Activated CD8-positive, alpha-beta T cell treated with anti-CD3 and anti-CD28 coated beads for 36 hours (primary cell): Measurements from ENCODE around the gene DNHD1. TPM values are rescaled to one million over a fixed set of nuclear protein-coding genes. Genes with fewer than 3 reads are reported as not detected.

Experiments
- ATAC-seq: fragments of 200-7000 bp; cut with Tn5 transposase; one replicate; pipeline ENCODE4 v1.10.0; 2021; ENCODE audit warnings: mild to moderate bottlenecking, moderate library complexity
- CTCF ChIA-PET: fragments of 350-600 bp; sonication (Branson Sonifier 250); formaldehyde crosslinking; loops from one replicate; lab custom pipeline; 2021; ENCODE audit warnings: antibody characterized with exemption; lab: Charles Lee
- POLR2A ChIA-PET: fragments of 350-600 bp; sonication (Branson Sonifier 250); formaldehyde crosslinking; loops from one replicate; lab custom pipeline; 2021; ENCODE audit warnings: antibody characterized with exemption; lab: Charles Lee
- DNase-seq: peaks from one replicate; pipeline ENCODE4 v3.0.0-alpha.2; 2020
- H3K27ac Mint-ChIP-seq: one replicate; pipeline ENCODE4 v1.8.0; 2021; ENCODE audit warnings: mild to moderate bottlenecking, mixed read lengths
- H3K27me3 Mint-ChIP-seq: one replicate; pipeline ENCODE4 v1.8.0; 2021; ENCODE audit warnings: mixed read lengths
- H3K36me3 Mint-ChIP-seq: one replicate; pipeline ENCODE4 v1.8.0; 2021; ENCODE audit warnings: low read depth, mixed read lengths
- H3K4me1 Mint-ChIP-seq: one replicate; pipeline ENCODE4 v1.8.0; 2021; ENCODE audit warnings: low read depth, mixed read lengths
- H3K4me3 Mint-ChIP-seq: one replicate; pipeline ENCODE4 v1.8.0; 2021; ENCODE audit warnings: mild to moderate bottlenecking, moderate library complexity, mixed read lengths
- H3K9me3 Mint-ChIP-seq: one replicate; pipeline ENCODE4 v1.8.0; 2021; ENCODE audit warnings: mixed read lengths
- intact Hi-C: fragments of 100-400 bp; cut with micrococcal nuclease; formaldehyde crosslinking; loops from one replicate; pipeline ENCODE4 v1.10.0; 2022
- total RNA-seq, 2 experiments: library from RNA; stranded (reverse); gene quantifications; one replicate each; pipeline ENCODE4 v1.2.3, GENCODE V29; 2021
- TF ChIP-seq, protein P1 (sequence below): fragments of 200-600 bp; IDR thresholded peaks from one replicate; pipeline ENCODE4 v1.8.0; 2022; ENCODE audit warnings: antibody characterized with exemption, mild to moderate bottlenecking

Gene DNHD1
- total RNA-seq, 2 experiments from 2014 or later, result 27.5 to 28.2 TPM

DNA sequence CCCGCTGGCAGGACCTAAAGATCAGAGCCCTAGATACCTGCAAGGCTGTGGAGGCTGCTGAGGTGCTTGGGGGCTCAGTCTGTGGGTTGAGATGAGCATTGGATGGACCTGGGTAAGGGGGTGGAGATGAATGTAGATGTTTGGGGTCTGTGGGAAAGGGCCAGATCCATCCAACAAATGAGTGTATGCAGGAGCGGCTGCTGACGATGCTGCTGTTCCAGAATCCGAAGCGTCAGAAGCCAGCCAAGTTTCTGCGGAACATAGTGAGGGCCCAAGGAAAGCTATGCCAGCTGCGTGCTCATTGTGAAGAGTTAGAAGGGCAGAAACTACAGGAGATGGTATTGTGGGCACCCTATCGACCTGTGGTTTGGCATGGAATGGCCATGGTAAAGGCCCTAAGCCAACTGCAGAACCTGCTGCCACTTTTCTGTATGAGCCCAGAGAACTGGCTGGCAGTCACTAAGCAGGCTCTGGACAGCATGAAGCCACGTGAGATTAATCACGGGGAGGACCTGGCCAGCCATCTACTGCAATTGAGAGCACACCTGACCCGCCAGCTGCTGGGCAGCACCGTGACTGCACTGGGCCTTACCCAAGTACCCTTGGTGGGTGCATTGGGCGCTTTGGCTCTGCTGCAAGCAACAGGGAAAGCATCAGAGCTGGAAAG, 69.8 kb downstream of the DNHD1 start:
- Mint-ChIP-seq H3K4me1 (no peaks in the 10 kb centered on the region), H3K9me3 (no peaks in the 10 kb centered on the region), H3K36me3 (peaks cover 10% of the 10 kb centered on the region), H3K27ac (no peak overlapping the region), H3K27me3 (no peaks in the 10 kb centered on the region), H3K4me3 (no peak overlapping the region)
- POLR2A ChIA-PET, result interaction anchor here (0.6 kb wide), 1 partner anchor 285 kb away, joined by 3 read pairs; no protein-coding TSS in a partner anchor
- DNase-seq (no peak), ATAC-seq (no peak)
- TF ChIP-seq, protein P1, sequence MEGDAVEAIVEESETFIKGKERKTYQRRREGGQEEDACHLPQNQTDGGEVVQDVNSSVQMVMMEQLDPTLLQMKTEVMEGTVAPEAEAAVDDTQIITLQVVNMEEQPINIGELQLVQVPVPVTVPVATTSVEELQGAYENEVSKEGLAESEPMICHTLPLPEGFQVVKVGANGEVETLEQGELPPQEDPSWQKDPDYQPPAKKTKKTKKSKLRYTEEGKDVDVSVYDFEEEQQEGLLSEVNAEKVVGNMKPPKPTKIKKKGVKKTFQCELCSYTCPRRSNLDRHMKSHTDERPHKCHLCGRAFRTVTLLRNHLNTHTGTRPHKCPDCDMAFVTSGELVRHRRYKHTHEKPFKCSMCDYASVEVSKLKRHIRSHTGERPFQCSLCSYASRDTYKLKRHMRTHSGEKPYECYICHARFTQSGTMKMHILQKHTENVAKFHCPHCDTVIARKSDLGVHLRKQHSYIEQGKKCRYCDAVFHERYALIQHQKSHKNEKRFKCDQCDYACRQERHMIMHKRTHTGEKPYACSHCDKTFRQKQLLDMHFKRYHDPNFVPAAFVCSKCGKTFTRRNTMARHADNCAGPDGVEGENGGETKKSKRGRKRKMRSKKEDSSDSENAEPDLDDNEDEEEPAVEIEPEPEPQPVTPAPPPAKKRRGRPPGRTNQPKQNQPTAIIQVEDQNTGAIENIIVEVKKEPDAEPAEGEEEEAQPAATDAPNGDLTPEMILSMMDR, result no peak
- CTCF ChIA-PET, result interaction anchor here (1.2 kb wide), 1 partner anchor 101 kb away, joined by 3 read pairs; no protein-coding TSS in a partner anchor
- intact Hi-C loops, result no loop called here

GRCh38 chr11:6567371-6567745, 70.3 kb downstream of the DNHD1 start:
- peaks cover 12% of the 10 kb centered on the region for H3K36me3 Mint-ChIP-seq
- no peaks in the 10 kb centered on the region for H3K4me1 Mint-ChIP-seq
- no peak overlapping the region for H3K27ac Mint-ChIP-seq
- no peaks in the 10 kb centered on the region for H3K27me3 Mint-ChIP-seq
- CTCF ChIA-PET, result no interaction called here
- DNase-seq (no peak), ATAC-seq (no peak)
- intact Hi-C loops, result no loop called here
- H3K9me3 Mint-ChIP-seq, result no peaks in the 10 kb centered on the region
- no peak overlapping the region for H3K4me3 Mint-ChIP-seq
- POLR2A ChIA-PET, result interaction anchor here (0.6 kb wide), 1 partner anchor 286 kb away, joined by 3 read pairs; no protein-coding TSS in a partner anchor
- TF ChIP-seq, protein P1, result no peak

DNA sequence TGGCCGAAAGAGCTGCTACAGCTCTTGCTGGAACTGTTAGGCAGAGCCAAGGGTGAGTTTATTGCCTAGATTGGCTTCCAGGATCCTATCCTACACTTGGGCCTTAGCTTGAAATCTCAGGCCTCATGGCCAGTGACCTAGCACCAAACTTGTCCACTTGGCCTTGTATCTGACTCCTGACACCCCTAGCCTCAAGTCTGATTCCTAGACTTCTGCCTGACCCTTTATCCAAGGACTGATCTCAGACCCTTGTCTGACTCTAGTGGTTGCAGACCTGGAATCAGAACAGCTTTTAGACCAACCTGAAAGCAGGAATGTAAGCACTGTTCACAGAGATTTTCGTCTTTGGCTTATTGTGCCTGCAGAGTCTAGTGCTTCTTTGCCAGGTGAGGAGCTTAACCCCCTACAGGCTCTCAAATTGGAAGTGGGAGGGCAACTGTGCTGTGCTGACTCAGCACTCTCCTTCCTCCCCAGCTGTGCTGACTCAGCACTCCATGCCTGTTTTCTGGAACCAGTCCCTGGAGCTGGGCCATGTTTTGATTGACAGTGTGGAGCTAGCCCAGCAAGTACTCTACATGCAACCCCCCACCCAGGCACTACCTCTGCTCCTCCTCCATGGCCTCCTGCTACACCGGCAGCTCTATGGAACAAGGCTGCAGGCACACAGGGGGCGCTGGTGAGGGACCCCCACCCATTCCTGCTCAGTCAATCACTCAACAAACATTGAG, 71.3 kb downstream of the DNHD1 start:
- DNase-seq, result no peak
- ChIA-PET POLR2A (no interaction called here), CTCF (interaction anchor here (1.0 to 1.4 kb wide), 2 partner anchors 37 to 138 kb away, joined by 3 to 4 read pairs; no protein-coding TSS in a partner anchor)
- Mint-ChIP-seq H3K36me3 (peaks cover 21% of the 10 kb centered on the region), H3K4me1 (no peaks in the 10 kb centered on the region), H3K9me3 (no peaks in the 10 kb centered on the region), H3K27ac (no peak overlapping the region), H3K4me3 (no peak overlapping the region), H3K27me3 (no peaks in the 10 kb centered on the region)
- intact Hi-C loops, result no loop called here
- ATAC-seq, result no peak
- TF ChIP-seq, protein P1, result no peak

DNA sequence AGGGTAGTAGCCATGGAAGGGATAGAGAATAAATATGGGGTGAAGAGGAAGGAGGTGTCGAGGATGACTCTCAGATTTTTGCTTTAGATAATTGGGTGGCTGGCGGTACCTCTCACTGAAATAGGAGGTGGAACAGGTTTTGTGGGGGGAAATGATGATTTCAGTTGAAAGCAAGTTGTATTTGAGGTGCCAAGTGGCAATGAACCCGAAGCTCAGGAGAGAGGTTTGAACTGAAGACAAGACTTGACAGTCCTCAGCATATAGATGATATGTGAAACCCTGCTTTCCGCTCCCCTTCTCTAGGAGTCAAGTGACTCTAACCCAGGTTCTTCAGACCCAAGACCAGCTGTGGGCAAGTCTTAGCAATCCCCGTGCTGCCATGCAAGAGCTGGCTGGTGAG, 72.6 kb downstream of the DNHD1 start:
- Mint-ChIP-seq H3K4me3 (no peak overlapping the region), H3K9me3 (no peaks in the 10 kb centered on the region), H3K27me3 (no peaks in the 10 kb centered on the region), H3K4me1 (no peaks in the 10 kb centered on the region), H3K27ac (no peak overlapping the region), H3K36me3 (peaks cover 18% of the 10 kb centered on the region)
- intact Hi-C loops, result no loop called here
- DNase-seq (no peak), ATAC-seq (no peak)
- POLR2A ChIA-PET, result no interaction called here
- TF ChIP-seq, protein P1, result no peak
- CTCF ChIA-PET, result interaction anchor here (0.8 kb wide), 1 partner anchor 39 kb away, joined by 3 read pairs; no protein-coding TSS in a partner anchor
